Erythroblast (primary cell): Measurements from ENCODE around the gene DDX56.

ENCODE experiments used
- GATA1 ChIP-seq: IDR thresholded peaks from 2 replicates; pipeline ENCODE4 v1.6.1; 2011; ENCODE audit warnings: low read depth, mild to moderate bottlenecking, control low read depth, low read length, moderate library complexity
- POLR2A ChIP-seq: IDR thresholded peaks from 2 replicates; pipeline ENCODE4 v1.6.1; 2011; ENCODE audit warnings: mild to moderate bottlenecking, low read length

DNA sequence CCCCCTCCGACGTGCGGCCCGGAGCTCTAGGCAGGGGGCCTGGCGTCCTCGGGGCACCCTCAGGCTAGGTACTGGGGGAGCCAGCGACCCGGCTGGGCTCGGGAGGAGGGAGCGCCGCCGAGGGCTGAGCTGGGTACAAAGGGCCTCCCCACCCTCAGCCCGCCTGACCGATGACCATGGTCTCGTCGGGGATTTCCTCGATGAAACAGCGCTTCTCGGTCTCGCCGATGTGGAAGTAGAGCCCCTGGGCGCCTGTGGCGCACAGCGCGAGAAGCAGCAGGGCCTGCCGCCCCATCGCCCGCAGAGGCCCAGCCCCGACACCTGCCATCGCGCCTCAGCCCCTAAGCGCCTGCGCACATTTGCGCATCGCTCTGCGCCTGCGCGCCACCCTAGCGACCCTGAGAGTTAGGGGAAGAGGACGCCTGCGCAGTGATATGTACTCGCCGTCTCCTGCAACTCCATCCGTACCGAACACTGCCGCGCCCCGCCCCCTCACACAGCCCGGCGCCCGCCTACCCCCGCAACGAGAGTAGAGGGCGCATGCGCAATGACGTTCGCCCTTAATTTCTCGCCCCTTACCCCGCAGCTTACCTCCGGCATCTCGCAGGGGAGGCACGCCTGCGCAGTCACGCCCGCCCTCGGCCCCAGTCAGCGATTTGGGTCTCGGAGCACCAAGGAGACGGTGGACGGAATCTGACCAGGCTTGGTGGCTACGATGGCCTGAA, 8.3 kb upstream of the DDX56 start, which contains the start of gene TMED4:
- TF ChIP-seq POLR2A (peak; percentile 97), GATA1 (no peak)
